IMR-90 (cell line): ENCODE data around the gene DCDC1. TPM values are rescaled to one million over a fixed set of nuclear protein-coding genes. Genes with fewer than 3 reads are reported as not detected.

ENCODE experiments used
- ATAC-seq: fragments of 200-7000 bp; cut with Tn5 transposase; 2 replicates; pipeline ENCODE4 v1.9.1; 2020; ENCODE audit warnings: low read depth, mild to moderate bottlenecking, moderate library complexity
- BruUV-seq: library from RNA; stranded (reverse); fragments of 400-500 nt; replicated peaks from 2 replicates; lab custom pipeline; 2021; lab: Mats Ljungman, UMichigan
- CTCF ChIA-PET: fragments of 300-600 bp; formaldehyde crosslinking; extraction: SDS; loops from one replicate; lab custom pipeline; 2021; ENCODE audit warnings: antibody characterized with exemption; lab: Yijun Ruan, JAX
- POLR2A ChIA-PET: fragments of 300-600 bp; sonication (Branson Sonifier 250); formaldehyde crosslinking; loops from one replicate; lab custom pipeline; 2022; ENCODE audit warnings: antibody characterized with exemption; ENCODE audit not compliant: unreplicated experiment; lab: Charles Lee
- DNase-seq: peaks from one replicate; pipeline ENCODE4 v3.0.0; 2013
- H2AFZ ChIP-seq: replicated peaks from 2 replicates; pipeline ENCODE3; 2013; ENCODE audit warnings: low read length, mild to moderate bottlenecking; ENCODE audit not compliant: poor library complexity
- H2AK5ac ChIP-seq: 2 replicates; pipeline ENCODE4 v1.6.1; 2013; ENCODE audit warnings: low read depth, low read length, inconsistent platforms
- H2AK9ac ChIP-seq: replicated peaks from 2 replicates; pipeline ENCODE3; 2013; ENCODE audit warnings: mild to moderate bottlenecking, low read depth, low read length, moderate library complexity; ENCODE audit not compliant: poor library complexity
- H2BK120ac ChIP-seq: 2 replicates; pipeline ENCODE4 v1.6.1; 2013; ENCODE audit warnings: low read depth, low read length, inconsistent platforms
- H2BK15ac ChIP-seq: 3 replicates; pipeline ENCODE4 v1.6.1; 2013; ENCODE audit warnings: low read depth, low read length, inconsistent platforms
- H2BK20ac ChIP-seq: 2 replicates; pipeline ENCODE4 v1.6.1; 2013; ENCODE audit warnings: low read depth, mild to moderate bottlenecking, inconsistent platforms, low read length, moderate library complexity
- H2BK5ac ChIP-seq: 2 replicates; pipeline ENCODE4 v1.6.1; 2013; ENCODE audit warnings: mild to moderate bottlenecking, low read depth, low read length, inconsistent platforms; ENCODE audit not compliant: poor library complexity, severe bottlenecking
- H3K14ac ChIP-seq: replicated peaks from 2 replicates; pipeline ENCODE4 v1.6.1; 2013; ENCODE audit warnings: low read depth, low read length, inconsistent platforms
- H3K18ac ChIP-seq: 2 replicates; pipeline ENCODE4 v1.6.1; 2013; ENCODE audit warnings: low read depth, low read length, control low read depth
- H3K23ac ChIP-seq: 2 replicates; pipeline ENCODE4 v1.6.1; 2013; ENCODE audit warnings: low read depth, low read length, inconsistent platforms
- H3K27ac ChIP-seq: 2 replicates; pipeline ENCODE4 v1.5.1; 2013; ENCODE audit warnings: mild to moderate bottlenecking, control low read depth, low read length; ENCODE audit not compliant: insufficient read depth
- H3K27me3 ChIP-seq: 2 replicates; pipeline ENCODE4 v1.6.1; 2013; ENCODE audit warnings: low read length; ENCODE audit not compliant: control insufficient read depth, insufficient read depth
- H3K36me3 ChIP-seq: 2 replicates; pipeline ENCODE4 v1.6.1; 2013; ENCODE audit warnings: low read length, mixed read lengths; ENCODE audit not compliant: control insufficient read depth, insufficient read depth
- H3K4ac ChIP-seq: 2 replicates; pipeline ENCODE4 v1.6.1; 2013; ENCODE audit warnings: low read depth, low read length, inconsistent platforms
- H3K4me1 ChIP-seq: 2 replicates; pipeline ENCODE4 v1.6.1; 2013; ENCODE audit warnings: low read length, mixed read lengths; ENCODE audit not compliant: control insufficient read depth, insufficient read depth
- H3K4me2 ChIP-seq: 2 replicates; pipeline ENCODE4 v1.6.1; 2013; ENCODE audit warnings: low read depth, mild to moderate bottlenecking, control low read depth, low read length, moderate library complexity
- H3K4me3 ChIP-seq: 2 replicates; pipeline ENCODE4 v1.5.1; 2013; ENCODE audit warnings: low read depth, mild to moderate bottlenecking, control low read depth, low read length, moderate library complexity; ENCODE audit not compliant: insufficient read depth
- H3K56ac ChIP-seq: 2 replicates; pipeline ENCODE4 v1.6.1; 2013; ENCODE audit warnings: low read length, inconsistent platforms; ENCODE audit not compliant: insufficient read depth; ENCODE audit errors: extremely low read depth
- H3K79me1 ChIP-seq, 2 experiments: 2 replicates each; pipeline ENCODE4 v1.6.1; 2013; ENCODE audit warnings: low read length in 2 of 2, inconsistent platforms in 1 of 2, low read depth in 1 of 2
- H3K9ac ChIP-seq: 2 replicates; pipeline ENCODE4 v1.6.1; 2013; ENCODE audit warnings: low read depth, low read length, control low read depth
- H3K9me1 ChIP-seq: 2 replicates; pipeline ENCODE4 v1.6.1; 2013; ENCODE audit warnings: low read length, inconsistent platforms; ENCODE audit not compliant: insufficient read depth
- H3K9me3 ChIP-seq: 2 replicates; pipeline ENCODE4 v1.6.1; 2013; ENCODE audit warnings: low read length; ENCODE audit not compliant: control insufficient read depth, insufficient read depth
- H4K20me1 ChIP-seq: 2 replicates; pipeline ENCODE4 v1.6.1; 2013; ENCODE audit warnings: low read length, inconsistent platforms; ENCODE audit not compliant: insufficient read depth
- H4K5ac ChIP-seq: 2 replicates; pipeline ENCODE4 v1.6.1; 2013; ENCODE audit warnings: mild to moderate bottlenecking, low read depth, low read length, control low read depth
- H4K8ac ChIP-seq, 2 experiments: 2 replicates each; pipeline ENCODE4 v1.6.1; 2013; ENCODE audit warnings: low read depth in 2 of 2, low read length in 2 of 2, control low read depth in 1 of 2, inconsistent platforms in 1 of 2
- H4K91ac ChIP-seq: 2 replicates; pipeline ENCODE4 v1.6.1; 2013; ENCODE audit warnings: low read depth, low read length, inconsistent platforms; ENCODE audit not compliant: insufficient read depth
- MAFK ChIP-seq: IDR thresholded peaks from 2 replicates; pipeline ENCODE4 v1.6.1; 2012; ENCODE audit warnings: low read depth, low read length, improper control_type of control experiment
- RCOR1 ChIP-seq: IDR thresholded peaks from 2 replicates; pipeline ENCODE4 v1.6.1; 2012; ENCODE audit warnings: mild to moderate bottlenecking, low read length, improper control_type of control experiment; ENCODE audit not compliant: insufficient replicate concordance
- WGBS, 2 experiments: methylation state at CpG; one replicate each; pipeline versions ENCODE4 v1.1.5 to v1.1.7; 2013; ENCODE audit warnings: missing lambda C conversion rate in 2 of 2; ENCODE audit not compliant: insufficient read length in 1 of 2; ENCODE audit errors: extremely low coverage in 2 of 2; 5-methylcytosine and 5-hydroxymethylcytosine counted together
- dilution Hi-C: fragments of 300-500 bp; cut with HindIII; formaldehyde crosslinking; loops from one replicate; pipeline ENCODE4 v1.14.3; 2018; ENCODE audit warnings: low sequenced_read_pairs; ENCODE audit not compliant: unreplicated experiment
- in situ Hi-C: fragments of 300-500 bp; cut with MboI; formaldehyde crosslinking; loops from 3 replicates; pipeline ENCODE4 v1.14.3; 2019; ENCODE audit warnings: low sequenced_read_pairs, inconsistent platforms, mixed read lengths
- intact Hi-C: fragments of 100-400 bp; cut with micrococcal nuclease; formaldehyde crosslinking; loops from 2 replicates; pipeline ENCODE4 v1.10.0; 2022
- polyA plus RNA-seq, 3 experiments: library from polyadenylated mRNA; depleted of rRNA; stranded (reverse); fragments of >200 nt; gene quantifications; 2 replicates each; pipeline ENCODE4 v1.2.3, GENCODE V29; 2012; ENCODE audit warnings: low replicate concordance in 1 of 3
- total RNA-seq: library from RNA; depleted of rRNA; stranded (reverse); fragments of >200 nt; gene quantifications from 2 replicates; pipeline ENCODE4 v1.2.3, GENCODE V29; 2012
- TF ChIP-seq, protein P1 (sequence below): fragments of 150-350 bp; IDR thresholded peaks from 2 replicates; pipeline ENCODE4 v1.6.1; 2016; ENCODE audit warnings: low read depth, mild to moderate bottlenecking, low read length, moderate library complexity, borderline replicate concordance

DCDC1 gene
- total and polyA plus RNA-seq, 2 of the 4 experiments (the other 2 are of a cell fraction): not detected

- no peaks in the 10 kb centered on the region for H3K9me1 ChIP-seq
- ATAC-seq (no peak), DNase-seq (no peak)
- no peak overlapping the region for H3K18ac ChIP-seq
- H2BK20ac ChIP-seq: no peak overlapping the region
- intact Hi-C loops: no loop called here
- ChIA-PET CTCF (interaction anchor here (0.9 kb wide), 1 partner anchor 10 kb away, joined by 3 read pairs; no protein-coding TSS in a partner anchor), POLR2A (no interaction called here)
- no peak overlapping the region for H3K27ac ChIP-seq
- H3K4me2 ChIP-seq: no peak overlapping the region
- no peak overlapping the region for H3K9ac ChIP-seq
- no peak overlapping the region for H3K56ac ChIP-seq
- H4K8ac ChIP-seq: no peak overlapping the region
- H2BK15ac ChIP-seq: no peak overlapping the region
- H2AK5ac ChIP-seq: no peak overlapping the region
- H4K20me1 ChIP-seq: no peaks in the 10 kb centered on the region
- no peak overlapping the region for H3K4ac ChIP-seq
- H3K27me3 ChIP-seq: no peaks in the 10 kb centered on the region
- no peaks in the 10 kb centered on the region for H3K9me3 ChIP-seq
- no peak overlapping the region for H2AK9ac ChIP-seq
- no peak overlapping the region for H4K5ac ChIP-seq
- no peak overlapping the region for H3K14ac ChIP-seq
- no peaks in the 10 kb centered on the region for H3K4me1 ChIP-seq
- no peak overlapping the region for H4K91ac ChIP-seq
- dilution Hi-C loops: no loop called here
- no peak overlapping the region for H2BK5ac ChIP-seq
- WGBS, 2 experiments: 100% methylated on average over 1 of the region's 5 CpGs; no CpG with 5 or more reads in 1 of the 2 experiments
- H3K79me1 ChIP-seq: no peaks in the 10 kb centered on the region
- H3K36me3 ChIP-seq: no peaks in the 10 kb centered on the region
- no peak overlapping the region for H3K23ac ChIP-seq
- in situ Hi-C loops: loop anchor here (25.0 kb wide), 1 partner anchor 915 kb away; no protein-coding TSS in a partner anchor
- no peak overlapping the region for H2AFZ ChIP-seq
- TF ChIP-seq, protein P1, sequence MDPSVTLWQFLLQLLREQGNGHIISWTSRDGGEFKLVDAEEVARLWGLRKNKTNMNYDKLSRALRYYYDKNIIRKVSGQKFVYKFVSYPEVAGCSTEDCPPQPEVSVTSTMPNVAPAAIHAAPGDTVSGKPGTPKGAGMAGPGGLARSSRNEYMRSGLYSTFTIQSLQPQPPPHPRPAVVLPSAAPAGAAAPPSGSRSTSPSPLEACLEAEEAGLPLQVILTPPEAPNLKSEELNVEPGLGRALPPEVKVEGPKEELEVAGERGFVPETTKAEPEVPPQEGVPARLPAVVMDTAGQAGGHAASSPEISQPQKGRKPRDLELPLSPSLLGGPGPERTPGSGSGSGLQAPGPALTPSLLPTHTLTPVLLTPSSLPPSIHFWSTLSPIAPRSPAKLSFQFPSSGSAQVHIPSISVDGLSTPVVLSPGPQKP: no peak
- no peak for TF ChIP-seq MAFK
- TF ChIP-seq RCOR1: no peak
- no peak overlapping the region for H2BK120ac ChIP-seq
- no TSS peak for BruUV-seq
- H3K4me3 ChIP-seq: no peak overlapping the region
Observed at GRCh38 chr11:31247321-31247720, 122.2 kb downstream of the DCDC1 start.
